Measurements from ENCODE around the gene COL23A1. TPM values are rescaled to one million over a fixed set of nuclear protein-coding genes. Genes with fewer than 3 reads are reported as not detected.

The COL23A1 gene
- total RNA-seq, 1 donor from 2014 or later: 0.86 TPM

GRCh38 chr5:178424810-178425177 lies 165.4 kb downstream of the COL23A1 start:
- no peak for DNase-seq (ENCODE audit: low spot score)

GRCh38 chr5:178423901-178424809 lies 166.0 kb downstream of the COL23A1 start:
- DNase-seq (ENCODE audit: low spot score): no peak

GRCh38 chr5:178423431-178423830 lies 166.8 kb downstream of the COL23A1 start:
- no peak for DNase-seq (ENCODE audit: low spot score)

GRCh38 chr5:178422400-178422775 lies 167.8 kb downstream of the COL23A1 start:
- DNase-seq (ENCODE audit: low spot score): no peak

GRCh38 chr5:178421699-178422399 lies 168.3 kb downstream of the COL23A1 start:
- no peak for DNase-seq (ENCODE audit: low spot score)

GRCh38 chr5:178421128-178421527 lies 169.1 kb downstream of the COL23A1 start:
- DNase-seq (ENCODE audit: low spot score): no peak

- DNase-seq (ENCODE audit: low spot score): no peak
Observed at GRCh38 chr5:178420354-178420781, 169.8 kb downstream of the COL23A1 start.

GRCh38 chr5:178419651-178420050 lies 170.5 kb downstream of the COL23A1 start:
- no peak for DNase-seq (ENCODE audit: low spot score)

- DNase-seq (ENCODE audit: low spot score): no peak
Observed at GRCh38 chr5:178419196-178419595, 171.0 kb downstream of the COL23A1 start.

- DNase-seq (ENCODE audit: low spot score): no peak
Observed at GRCh38 chr5:178418471-178419010, 171.7 kb downstream of the COL23A1 start.

- DNase-seq (ENCODE audit: low spot score): no peak
Observed at GRCh38 chr5:178418031-178418430, 172.2 kb downstream of the COL23A1 start.

GRCh38 chr5:178417391-178417811 lies 172.8 kb downstream of the COL23A1 start:
- DNase-seq (ENCODE audit: low spot score): no peak

- no peak for DNase-seq (ENCODE audit: low spot score)
Observed at GRCh38 chr5:178416919-178417318, 173.3 kb downstream of the COL23A1 start.

- DNase-seq (ENCODE audit: low spot score): no peak
Observed at GRCh38 chr5:178416206-178416882, 173.8 kb downstream of the COL23A1 start.

- DNase-seq (ENCODE audit: low spot score): no peak
Observed at GRCh38 chr5:178415353-178415752, 174.8 kb downstream of the COL23A1 start.

GRCh38 chr5:178413988-178414387 lies 176.2 kb downstream of the COL23A1 start:
- no peak for DNase-seq (ENCODE audit: low spot score)

GRCh38 chr5:178411083-178411482 lies 179.1 kb downstream of the COL23A1 start:
- no peak for DNase-seq (ENCODE audit: low spot score)

- no peak for DNase-seq (ENCODE audit: low spot score)
Observed at GRCh38 chr5:178407646-178408045, 182.5 kb downstream of the COL23A1 start.

GRCh38 chr5:178404987-178405386 lies 185.2 kb downstream of the COL23A1 start:
- DNase-seq (ENCODE audit: low spot score): no peak

GRCh38 chr5:178403956-178404600 lies 186.1 kb downstream of the COL23A1 start:
- DNase-seq (ENCODE audit: low spot score): no peak

GRCh38 chr5:178403351-178403750 lies 186.8 kb downstream of the COL23A1 start:
- no peak for DNase-seq (ENCODE audit: low spot score)

- DNase-seq (ENCODE audit: low spot score): no peak
Observed at GRCh38 chr5:178399701-178400095, 190.5 kb downstream of the COL23A1 start.

Measured in mucosa of gallbladder (tissue), 1 donor.